ELF-1 (cell line): ENCODE results near the gene SCAF8.
"Not testable (repeated sequence)": the region's sequence is repeated elsewhere in the genome, so short reads cannot be mapped to it uniquely, and the experiment has no call there.

Experiments
- DNase-seq: peaks from one replicate; pipeline ENCODE4 v3.0.0-alpha.2; 2016; ENCODE audit warnings: low read depth, low spot score

The SCAF8 gene, protein sequence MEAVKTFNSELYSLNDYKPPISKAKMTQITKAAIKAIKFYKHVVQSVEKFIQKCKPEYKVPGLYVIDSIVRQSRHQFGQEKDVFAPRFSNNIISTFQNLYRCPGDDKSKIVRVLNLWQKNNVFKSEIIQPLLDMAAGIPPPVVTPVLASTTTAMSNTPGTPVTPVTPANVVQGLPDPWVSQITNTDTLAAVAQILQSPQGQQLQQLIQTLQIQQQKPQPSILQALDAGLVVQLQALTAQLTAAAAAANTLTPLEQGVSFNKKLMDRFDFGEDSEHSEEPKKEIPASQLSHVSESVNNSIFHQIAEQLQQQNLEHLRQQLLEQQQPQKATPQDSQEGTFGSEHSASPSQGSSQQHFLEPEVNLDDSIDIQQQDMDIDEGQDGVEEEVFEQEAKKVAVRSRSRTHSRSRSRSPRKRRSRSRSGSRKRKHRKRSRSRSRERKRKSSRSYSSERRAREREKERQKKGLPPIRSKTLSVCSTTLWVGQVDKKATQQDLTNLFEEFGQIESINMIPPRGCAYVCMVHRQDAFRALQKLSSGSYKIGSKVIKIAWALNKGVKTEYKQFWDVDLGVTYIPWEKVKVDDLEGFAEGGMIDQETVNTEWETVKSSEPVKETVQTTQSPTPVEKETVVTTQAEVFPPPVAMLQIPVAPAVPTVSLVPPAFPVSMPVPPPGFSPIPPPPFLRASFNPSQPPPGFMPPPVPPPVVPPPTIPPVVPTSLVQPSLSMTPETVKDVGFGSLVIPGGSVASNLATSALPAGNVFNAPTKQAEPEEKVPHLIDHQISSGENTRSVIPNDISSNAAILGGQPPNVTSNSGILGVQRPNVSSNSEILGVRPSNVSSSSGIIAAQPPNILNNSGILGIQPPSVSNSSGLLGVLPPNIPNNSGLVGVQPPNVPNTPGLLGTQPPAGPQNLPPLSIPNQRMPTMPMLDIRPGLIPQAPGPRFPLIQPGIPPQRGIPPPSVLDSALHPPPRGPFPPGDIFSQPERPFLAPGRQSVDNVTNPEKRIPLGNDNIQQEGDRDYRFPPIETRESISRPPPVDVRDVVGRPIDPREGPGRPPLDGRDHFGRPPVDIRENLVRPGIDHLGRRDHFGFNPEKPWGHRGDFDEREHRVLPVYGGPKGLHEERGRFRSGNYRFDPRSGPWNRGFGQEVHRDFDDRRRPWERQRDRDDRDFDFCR (N-terminal part only)

DNA sequence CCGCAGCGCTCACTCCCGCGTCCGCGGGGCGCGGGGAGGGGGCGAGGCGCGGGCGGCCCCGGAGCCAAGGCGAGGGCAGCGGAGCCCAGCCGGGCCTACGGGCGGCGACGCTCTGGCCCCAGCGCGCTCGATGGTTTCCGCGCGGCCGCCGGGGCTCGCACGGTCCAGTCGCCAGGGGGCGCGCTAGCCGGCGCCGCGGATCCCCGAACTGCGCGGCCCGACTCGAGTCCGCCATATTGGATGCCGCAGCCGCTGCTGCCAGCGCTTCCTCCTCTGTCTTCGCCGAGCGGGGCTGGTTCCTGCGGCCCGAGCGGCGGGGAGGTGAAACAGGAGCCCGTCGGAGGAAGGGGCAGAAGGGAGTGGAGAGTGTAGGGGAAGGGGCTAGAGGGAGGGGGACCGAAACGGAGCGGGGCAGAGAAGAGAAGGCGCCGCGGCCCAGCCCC, at the start of gene SCAF8:
Gene SCAF8, plus strand, starts transcription at position 234 of the 443 bp plus-strand sequence. CDS start 485 bp downstream, outside the sequence.
- peak; percentile 91 for DNase-seq

DNA sequence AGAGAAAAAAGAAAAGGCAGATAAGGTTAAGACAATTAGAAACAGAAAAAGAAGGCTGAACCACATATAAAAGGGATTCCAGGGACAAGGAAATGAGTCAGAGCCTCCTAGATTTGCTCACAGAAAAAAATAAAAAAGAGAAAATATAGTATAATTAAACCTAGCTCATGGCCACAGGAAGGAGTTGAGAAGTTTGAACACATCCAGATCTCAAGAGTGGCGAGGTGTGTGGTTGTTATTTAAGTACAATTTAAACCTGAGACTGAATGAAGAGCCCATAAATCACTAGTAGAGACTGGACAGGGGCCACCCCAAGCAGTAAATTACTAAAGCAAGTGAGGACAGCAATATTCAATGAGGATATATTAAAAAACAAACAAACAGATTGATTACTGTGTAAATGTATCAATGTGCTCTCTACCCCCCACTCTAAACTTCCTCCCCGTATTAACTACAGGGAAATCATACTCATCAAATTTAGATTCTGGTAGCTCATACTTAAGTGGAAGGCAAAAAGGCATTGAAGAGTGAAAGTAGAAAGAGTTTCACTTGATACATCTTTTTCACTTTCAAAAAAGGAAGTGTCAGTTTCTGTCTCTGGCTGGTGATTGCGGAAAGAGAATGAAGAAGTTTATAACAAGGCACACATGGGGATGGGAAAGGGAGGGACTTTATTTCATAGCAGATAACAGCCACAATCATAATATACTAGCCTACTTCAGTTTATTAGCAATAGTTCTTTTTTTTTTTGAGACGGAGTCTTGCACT, 49.3 kb upstream of the SCAF8 start:
- no peak for DNase-seq

DNA sequence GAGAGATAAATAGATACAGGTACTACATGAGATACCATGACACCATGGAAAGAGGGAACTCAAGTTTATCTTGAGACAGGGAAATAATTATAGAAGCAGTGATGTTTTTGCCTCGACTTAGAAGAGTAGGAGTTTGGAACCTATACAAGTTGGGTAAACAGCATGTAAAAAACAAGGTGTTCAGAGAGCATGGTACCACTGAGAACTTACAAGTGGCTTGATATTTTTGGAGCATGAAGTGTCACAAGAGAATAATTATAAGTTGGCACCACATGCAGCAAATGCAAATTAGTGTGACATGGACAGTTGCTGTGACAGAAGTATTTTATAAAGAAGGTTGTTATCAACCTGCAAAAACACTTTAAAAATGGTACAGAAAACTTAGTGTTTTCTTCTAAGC, 47.1 kb upstream of the SCAF8 start:
- no peak for DNase-seq

DNA sequence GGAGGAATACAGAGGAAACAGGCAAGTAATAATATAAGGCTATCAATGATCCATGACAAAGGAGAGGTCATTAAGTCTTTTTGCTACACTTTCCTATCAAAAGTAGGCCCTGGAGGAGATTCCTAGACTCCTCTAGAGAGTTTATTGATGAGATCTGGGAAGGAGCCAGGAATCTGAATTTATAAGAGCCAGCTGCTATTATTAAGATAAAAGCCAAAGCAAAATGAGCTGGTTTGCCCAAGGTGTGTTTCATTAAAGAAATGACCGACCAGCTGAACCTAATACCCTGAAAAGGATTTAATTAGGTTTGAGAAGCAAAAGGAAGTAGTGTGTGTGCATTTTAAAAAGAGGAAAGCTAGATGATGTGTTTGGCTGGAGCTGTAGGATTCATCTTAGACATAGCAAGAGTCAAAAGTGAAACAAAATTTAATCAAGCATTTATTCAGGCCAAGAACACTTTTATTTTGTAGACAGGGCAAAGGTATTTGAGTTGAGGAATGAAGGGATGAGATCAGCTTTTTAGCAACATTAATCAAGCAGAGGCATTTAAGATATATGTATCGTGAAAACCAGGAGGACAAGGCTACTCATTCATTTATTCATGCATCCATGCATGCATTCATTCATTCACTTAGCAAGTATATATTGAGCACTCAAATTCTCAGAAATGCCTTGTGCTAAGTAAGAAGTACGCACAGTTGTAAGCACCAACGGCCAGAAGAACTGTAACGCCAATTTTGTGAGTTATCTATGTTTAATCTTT, 43.5 kb upstream of the SCAF8 start:
- DNase-seq, result no peak

DNA sequence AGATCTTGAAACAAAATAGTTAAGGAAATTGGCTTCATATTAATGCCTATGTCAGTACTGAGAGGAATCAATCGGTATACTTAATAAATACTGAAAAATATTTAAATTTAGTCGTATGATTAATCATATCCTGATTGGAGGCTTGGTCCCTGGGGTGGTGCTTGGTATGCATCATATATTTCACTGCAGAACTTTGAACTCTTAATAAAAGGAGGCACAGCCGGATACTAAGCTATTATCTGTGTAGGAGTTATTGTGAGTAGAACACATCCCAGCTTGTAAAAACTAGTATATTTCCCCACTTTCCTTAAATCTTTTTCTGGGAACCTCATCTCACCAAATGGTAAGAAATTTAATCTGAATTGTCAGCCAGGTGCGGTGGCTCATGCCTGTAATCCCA, 42.4 kb upstream of the SCAF8 start:
- DNase-seq, result no peak

DNA sequence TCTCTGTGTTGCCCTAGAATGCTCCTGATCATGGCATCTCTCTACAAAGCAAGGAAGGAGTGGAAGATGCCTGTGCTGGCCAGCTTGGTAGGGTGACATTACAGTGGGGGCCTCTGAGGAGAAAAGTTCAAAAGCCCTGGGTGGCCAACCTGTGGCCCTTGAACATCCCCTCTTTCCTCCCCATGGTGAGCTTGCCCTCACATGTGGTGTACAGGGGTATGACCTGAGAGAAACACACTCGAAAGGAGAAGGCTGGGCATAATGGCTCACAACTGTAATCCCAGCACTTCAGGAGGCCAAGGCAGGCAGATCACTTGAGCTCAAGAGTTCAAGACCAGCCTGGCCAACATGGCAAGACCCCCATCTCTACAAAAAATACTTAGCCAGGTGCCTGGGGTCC, 36.6 kb upstream of the SCAF8 start:
- DNase-seq, result no peak

DNA sequence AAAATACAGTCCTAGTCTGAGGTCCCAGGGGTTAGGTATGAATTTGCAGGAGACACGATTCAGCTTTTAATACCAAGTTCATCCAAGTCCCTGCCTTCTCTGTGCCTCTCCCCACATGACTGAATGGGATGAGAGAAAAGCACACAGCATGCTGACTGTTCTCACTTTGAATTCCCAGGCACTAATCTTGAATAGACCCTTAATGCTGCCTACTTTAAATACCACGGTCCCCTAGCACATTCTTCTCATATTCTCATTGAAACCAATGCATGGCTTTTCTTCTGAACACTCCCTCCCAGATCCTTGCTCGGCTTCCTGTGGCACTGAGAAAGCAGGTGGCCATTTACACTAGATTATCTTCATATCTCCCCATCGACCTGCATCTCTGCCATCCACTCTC, 30.1 kb upstream of the SCAF8 start:
- no peak for DNase-seq

DNA sequence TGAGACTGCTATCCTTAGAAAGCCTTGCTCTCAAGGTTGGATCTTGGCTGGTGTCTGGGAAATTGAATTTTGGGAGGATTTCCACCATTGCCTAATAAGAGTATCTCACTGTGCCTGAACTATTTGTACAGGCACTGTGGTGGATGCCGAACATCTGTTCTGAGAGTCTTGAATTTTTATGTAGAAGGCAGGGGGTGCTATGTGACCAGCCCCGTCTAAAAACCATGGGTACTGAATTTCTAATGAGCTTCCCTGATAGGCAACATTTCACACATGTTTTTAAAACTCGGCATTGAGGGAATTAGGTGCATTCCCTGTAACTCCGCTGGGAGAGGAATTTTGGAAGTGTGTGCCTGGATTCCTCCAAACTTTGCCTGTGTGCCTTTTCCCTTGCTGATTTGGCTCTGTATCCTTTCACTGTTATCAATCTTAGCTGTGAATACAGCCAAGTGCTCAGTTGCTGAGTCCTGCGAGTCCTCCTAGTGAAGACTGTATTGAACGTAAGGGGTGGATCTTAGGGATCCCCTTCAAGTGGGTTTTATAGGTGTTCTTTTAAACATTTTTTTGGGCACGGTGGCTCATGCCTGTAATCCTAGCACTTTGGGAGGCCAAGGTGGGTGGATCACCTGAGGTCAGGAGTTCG, 27.6 kb upstream of the SCAF8 start:
- no peak for DNase-seq

- DNase-seq, result no peak
Measured at GRCh38 chr6:154706389-154706788, 26.8 kb upstream of the SCAF8 start.

GRCh38 chr6:154709621-154710020, 23.6 kb upstream of the SCAF8 start:
- DNase-seq, result no peak

DNA sequence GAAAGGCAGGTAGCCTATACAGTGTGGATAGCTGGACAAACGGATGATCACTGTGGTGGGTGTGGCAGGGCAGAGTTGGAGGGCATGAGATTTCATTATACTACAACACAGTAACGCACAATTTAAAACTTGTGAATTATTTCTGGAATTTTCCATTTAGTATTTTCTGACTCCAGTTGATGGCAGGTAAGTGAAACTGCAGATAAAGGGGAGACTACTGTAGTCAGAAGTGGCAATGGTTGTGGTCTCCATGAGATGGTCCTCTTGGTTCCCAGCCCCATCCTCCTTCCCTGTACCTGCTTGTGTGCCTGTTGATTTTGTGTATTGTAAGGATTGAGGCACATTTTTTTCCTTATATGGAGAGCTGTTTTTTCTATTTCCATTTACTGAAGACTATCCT, 22.5 kb upstream of the SCAF8 start:
- DNase-seq, result no peak

DNA sequence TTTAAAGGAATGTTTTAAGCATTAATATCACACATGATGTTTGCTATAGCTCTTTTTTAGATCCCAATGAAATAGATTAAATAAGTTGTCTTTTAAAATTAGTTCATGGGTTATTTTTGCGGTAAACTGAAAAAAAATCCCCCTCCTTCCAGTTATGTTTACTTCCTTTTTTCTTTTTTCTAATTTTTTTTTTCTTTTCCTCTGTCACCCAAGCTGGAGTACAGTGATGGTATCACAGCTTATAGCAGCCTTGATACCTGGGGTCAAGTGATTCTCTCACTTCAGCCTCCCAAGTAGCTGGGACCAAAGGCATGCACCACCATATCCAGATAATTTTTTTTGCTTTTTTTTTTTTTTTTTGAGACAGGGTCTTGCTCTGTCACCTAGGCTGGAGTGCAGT, 17.8 kb upstream of the SCAF8 start:
- DNase-seq, result no peak

DNA sequence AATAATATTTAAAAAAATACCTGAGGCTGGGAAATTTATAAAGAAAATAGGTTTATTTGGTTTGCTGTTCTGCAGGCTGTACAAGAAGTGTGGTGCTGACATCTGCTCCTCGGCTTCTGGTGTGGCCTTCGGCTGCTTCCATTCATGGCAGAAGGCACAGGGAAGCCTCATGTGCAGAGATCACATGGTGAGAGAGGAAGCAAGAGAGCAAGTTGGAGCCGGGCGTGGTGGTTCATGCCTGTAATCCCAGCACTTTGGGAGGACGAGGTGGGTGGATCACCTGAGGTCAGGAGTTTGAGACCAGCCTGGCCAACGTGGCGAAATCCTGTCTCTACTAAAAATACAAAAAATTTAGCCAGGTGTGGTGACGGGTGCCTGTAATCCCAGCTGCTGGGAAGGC, 16.9 kb upstream of the SCAF8 start:
- DNase-seq, result not testable (repeated sequence)

GRCh38 chr6:154719433-154719832, 13.8 kb upstream of the SCAF8 start:
- no peak for DNase-seq

DNA sequence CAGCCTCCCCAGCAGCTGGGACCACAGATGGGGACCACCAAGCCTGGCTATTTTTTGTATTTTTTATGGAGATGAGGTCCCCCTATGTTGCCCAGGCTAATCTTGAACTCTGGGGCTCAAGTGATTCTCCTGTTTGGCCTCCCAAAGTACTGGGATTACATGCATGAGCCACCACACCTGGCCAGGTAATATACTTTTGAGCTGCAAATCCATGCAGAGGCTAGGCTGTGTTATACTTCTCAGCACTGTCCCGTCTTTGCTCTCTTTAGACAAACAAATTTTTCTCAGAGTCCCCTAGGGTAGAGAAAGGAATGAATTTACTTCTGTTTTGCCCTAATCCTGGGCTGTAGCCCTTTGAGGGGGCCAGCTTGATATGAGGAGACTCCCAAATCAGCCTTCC, 13.4 kb upstream of the SCAF8 start:
- DNase-seq, result no peak

GRCh38 chr6:154721460-154721859, 11.8 kb upstream of the SCAF8 start:
- DNase-seq, result no peak

- no peak for DNase-seq
Measured at GRCh38 chr6:154726887-154727286, 6.3 kb upstream of the SCAF8 start.

DNA sequence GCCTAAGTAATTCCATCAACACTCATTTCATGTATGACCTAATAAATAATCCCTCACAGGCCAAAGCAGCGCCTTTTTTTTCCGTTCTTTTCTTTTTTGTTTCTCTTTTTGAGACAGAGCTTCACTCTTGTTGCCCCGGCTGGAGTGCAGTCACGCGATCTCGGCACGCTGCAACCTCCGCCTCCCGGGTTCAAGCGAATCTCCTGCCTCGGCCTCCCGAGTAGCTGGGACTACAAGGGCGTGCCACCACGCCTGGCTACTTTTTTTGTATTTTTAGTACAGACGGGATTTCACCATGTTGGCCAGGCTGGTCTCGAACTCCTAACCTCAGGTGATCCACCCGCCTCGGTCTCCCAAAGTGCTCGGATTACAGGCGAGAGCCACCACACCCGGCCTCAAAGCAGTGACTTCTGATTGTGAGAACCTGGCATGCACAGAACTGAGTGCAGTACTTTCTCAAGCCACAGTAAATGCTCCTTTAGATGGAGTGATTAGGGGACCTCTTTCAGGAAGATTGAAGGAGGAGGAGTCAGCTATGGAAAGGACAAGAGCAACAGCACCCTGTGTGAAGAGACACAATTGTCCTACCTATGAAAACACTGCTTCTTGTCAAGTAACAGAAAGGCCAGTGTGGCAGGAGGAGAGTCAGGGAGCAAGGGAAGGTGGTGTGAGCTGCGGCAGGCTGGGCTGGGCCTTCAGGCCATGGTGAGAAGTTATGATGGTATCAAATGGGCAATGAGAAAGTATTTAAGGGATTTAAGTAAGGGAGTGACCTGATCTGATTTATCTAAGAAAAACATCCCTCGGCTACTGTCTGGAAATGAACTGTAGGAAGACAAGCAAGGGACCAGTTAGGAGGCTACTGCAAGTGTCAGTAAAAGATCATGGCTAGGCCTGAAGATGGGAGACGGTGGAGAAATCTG, 1.7 kb upstream of the SCAF8 start:
- DNase-seq, result peak; percentile 44
